AG04450 (cell line): ENCODE data around the gene QSOX1. TPM values are rescaled to one million over a fixed set of nuclear protein-coding genes. Genes with fewer than 3 reads are reported as not detected.

Experiments used
- CTCF ChIA-PET: fragments of 300-600, 350-600 bp; formaldehyde crosslinking; extraction: SDS; loops from one replicate; lab custom pipeline; 2022; ENCODE audit warnings: antibody characterized with exemption, inconsistent platforms; lab: Charles Lee
- POLR2A ChIA-PET: fragments of 350-600 bp; formaldehyde crosslinking; extraction: SDS; loops from one replicate; lab custom pipeline; 2021; ENCODE audit warnings: antibody characterized with exemption, inconsistent platforms; lab: Yijun Ruan, JAX
- DNase-seq: peaks from one replicate; pipeline ENCODE4 v3.0.0-alpha.2; 2011; ENCODE audit warnings: low read depth, low spot score
- H3K27ac ChIP-seq: one replicate; pipeline ENCODE4 v1.5.1; 2012; ENCODE audit warnings: low read depth, low read length, control low read depth
- H3K27me3 ChIP-seq: one replicate; pipeline ENCODE4 v1.6.0; 2012; ENCODE audit warnings: low read length; ENCODE audit not compliant: control insufficient read depth, insufficient read depth
- H3K4me3 ChIP-seq: 2 replicates; pipeline ENCODE4 v1.5.1; 2011; ENCODE audit warnings: mild to moderate bottlenecking, low read depth, low read length, control low read depth
- H3K9me3 ChIP-seq: 2 replicates; pipeline ENCODE4 v1.5.1; 2012; ENCODE audit warnings: low read length; ENCODE audit not compliant: control insufficient read depth, insufficient read depth
- CTCF ChIP-seq: IDR thresholded peaks from 2 replicates; pipeline ENCODE4 v1.5.1; 2011; ENCODE audit warnings: low read depth, low read length, control low read depth, inconsistent platforms
- polyA plus RNA-seq: library from polyadenylated mRNA; depleted of rRNA; stranded (reverse); fragments of >200 nt; gene quantifications from 2 replicates; pipeline ENCODE4 v1.2.3, GENCODE V29; 2011

QSOX1 gene
- polyA plus RNA-seq, 1 experiment: 1,269 TPM

- CTCF ChIA-PET: no interaction called here
- Histone ChIP-seq H3K4me3 (no peak overlapping the region), H3K27me3 (no peaks in the 10 kb centered on the region), H3K27ac (no peak overlapping the region), H3K9me3 (no peaks in the 10 kb centered on the region; the same call in 1 of the 2 replicates)
- POLR2A ChIA-PET: no interaction called here
- no peak for TF ChIP-seq CTCF
- DNase-seq: no peak
These were observed 30.6 kb downstream of the QSOX1 start for GRCh38 chr1:180185281-180185680.

GRCh38 chr1:180185971-180186645, 31.4 kb downstream of the QSOX1 start:
- ChIA-PET POLR2A (no interaction called here), CTCF (interaction anchor here (1.5 kb wide), 1 partner anchor 12 kb away, joined by 3 read pairs; no protein-coding TSS in a partner anchor)
- Histone ChIP-seq H3K9me3 (no peaks in the 10 kb centered on the region; the same call in 1 of the 2 replicates), H3K27ac (no peak overlapping the region), H3K27me3 (no peaks in the 10 kb centered on the region), H3K4me3 (no peak overlapping the region)
- DNase-seq: no peak
- TF ChIP-seq CTCF: no peak

DNA sequence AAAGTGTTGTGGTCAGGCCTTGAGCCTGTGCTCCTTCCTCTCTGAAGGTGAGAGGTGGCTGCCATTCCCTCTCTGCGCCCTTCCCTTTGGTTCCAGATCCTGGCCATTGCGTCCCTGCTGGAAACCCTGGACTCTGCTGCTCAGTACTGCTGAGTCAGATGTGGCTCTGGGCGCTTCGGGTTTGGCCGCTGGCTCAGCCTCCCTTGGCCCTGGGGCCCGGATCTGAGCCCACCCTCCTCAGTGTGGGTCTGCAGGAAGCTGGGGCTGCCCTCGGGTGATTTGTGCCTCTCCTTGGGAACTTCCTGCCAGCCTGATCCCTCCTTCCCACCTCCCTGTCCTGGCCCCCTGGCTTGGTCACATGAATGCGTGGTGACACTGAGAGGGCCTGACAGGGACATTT, 32.2 kb downstream of the QSOX1 start:
- no peak for TF ChIP-seq CTCF
- Histone ChIP-seq H3K9me3 (no peaks in the 10 kb centered on the region; the same call in 1 of the 2 replicates), H3K4me3 (no peak overlapping the region), H3K27ac (peak overlapping the region; percentile 31), H3K27me3 (no peaks in the 10 kb centered on the region)
- POLR2A ChIA-PET: no interaction called here
- DNase-seq: no peak
- CTCF ChIA-PET: interaction anchor here (0.6 to 1.8 kb wide), 3 partner anchors 11 to 296 kb away, joined by 3 to 6 read pairs (median 3); no protein-coding TSS in a partner anchor

DNA sequence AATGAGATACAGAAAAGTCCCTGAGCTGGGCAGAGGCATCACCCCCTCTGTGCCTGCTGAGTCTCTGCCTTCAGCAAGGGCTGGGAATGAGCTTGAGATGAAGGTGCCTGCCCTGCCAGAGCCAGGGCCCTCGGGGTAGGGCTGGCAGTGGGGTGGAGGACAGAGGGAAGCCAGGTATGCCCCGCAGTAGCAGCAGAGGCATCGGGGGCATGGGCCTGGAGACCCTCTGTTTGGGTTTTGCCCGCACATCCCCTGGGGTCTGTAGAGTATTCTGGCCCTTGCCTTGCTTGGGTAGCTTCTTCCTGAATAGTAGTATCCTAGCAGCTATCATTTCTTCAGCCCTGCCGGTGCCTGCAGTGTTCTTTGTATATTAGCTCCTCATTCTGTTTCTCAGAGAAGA, 33.0 kb downstream of the QSOX1 start:
- Histone ChIP-seq H3K27ac (no peak overlapping the region), H3K9me3 (no peaks in the 10 kb centered on the region), H3K27me3 (no peaks in the 10 kb centered on the region), H3K4me3 (no peak overlapping the region)
- CTCF ChIA-PET: interaction anchor here (0.6 to 2.6 kb wide), 10 partner anchors 8 to 373 kb away, joined by 3 to 8 read pairs (median 4); no protein-coding TSS in a partner anchor
- DNase-seq: no peak
- POLR2A ChIA-PET: no interaction called here
- no peak for TF ChIP-seq CTCF

GRCh38 chr1:180188091-180188506, 33.4 kb downstream of the QSOX1 start:
- peak; percentile 66 for TF ChIP-seq CTCF
- CTCF ChIA-PET: interaction anchor here (1.0 to 2.6 kb wide), 8 partner anchors 9 to 373 kb away, joined by 3 to 8 read pairs (median 5); no protein-coding TSS in a partner anchor
- Histone ChIP-seq H3K4me3 (no peak overlapping the region), H3K9me3 (no peaks in the 10 kb centered on the region), H3K27ac (no peak overlapping the region), H3K27me3 (no peaks in the 10 kb centered on the region)
- POLR2A ChIA-PET: interaction anchor here (0.8 kb wide), 1 partner anchor 306 kb away, joined by 3 read pairs; the partner anchor contains the start of gene TOR1AIP1
- no peak for DNase-seq
